Natural killer cell (primary cell): Measurements from ENCODE around the gene KLHL6. TPM values are rescaled to one million over a fixed set of nuclear protein-coding genes. Genes with fewer than 3 reads are reported as not detected.
"Not testable (repeated sequence)": the region's sequence is repeated elsewhere in the genome, so short reads cannot be mapped to it uniquely, and the experiment has no call there.

ENCODE experiments used
- ATAC-seq, 3 donors: fragments of 150-1000 bp in 2 of 3; fragments of 200-7000 bp in 1 of 3; cut with Tn5 transposase; 1 replicate in 1 of 3; 2 replicates in 2 of 3; pipeline ENCODE4 v1.10.0; 2021; ENCODE audit warnings: mild to moderate bottlenecking in 2 of 3, moderate library complexity in 2 of 3
- DNase-seq, 2 donors: peaks; one replicate each; pipeline versions ENCODE4 v3.0.0 to v3.0.0-alpha.2; 2013 to 2021; ENCODE audit warnings: mixed read lengths in 1 of 2
- H3K27ac ChIP-seq: one replicate; pipeline ENCODE4 v1.5.1; 2013; ENCODE audit warnings: mild to moderate bottlenecking, low read length
- H3K27me3 ChIP-seq: one replicate; pipeline ENCODE4 v1.6.1; 2013; ENCODE audit warnings: low read length; ENCODE audit not compliant: control insufficient read depth, insufficient read depth
- H3K36me3 ChIP-seq: one replicate; pipeline ENCODE4 v1.6.1; 2013; ENCODE audit warnings: low read length; ENCODE audit not compliant: control insufficient read depth, insufficient read depth
- H3K4me1 ChIP-seq: one replicate; pipeline ENCODE4 v1.6.1; 2013; ENCODE audit warnings: low read length; ENCODE audit not compliant: control insufficient read depth, insufficient read depth
- H3K4me3 ChIP-seq: one replicate; pipeline ENCODE4 v1.5.1; 2013; ENCODE audit warnings: low read length
- H3K9me3 ChIP-seq: one replicate; pipeline ENCODE4 v1.6.1; 2013; ENCODE audit warnings: low read length; ENCODE audit not compliant: control insufficient read depth, insufficient read depth
- H3K27ac Mint-ChIP-seq, 2 donors: one replicate each; pipeline ENCODE4 v1.8.0; 2022; ENCODE audit warnings: mild to moderate bottlenecking in 2 of 2, mixed read lengths in 2 of 2, moderate library complexity in 1 of 2
- H3K27me3 Mint-ChIP-seq, 2 donors: one replicate each; pipeline ENCODE4 v1.8.0; 2022; ENCODE audit warnings: low read depth in 2 of 2, mixed read lengths in 2 of 2
- H3K36me3 Mint-ChIP-seq: one replicate; pipeline ENCODE4 v1.8.0; 2022; ENCODE audit warnings: mixed read lengths
- H3K4me1 Mint-ChIP-seq, 2 donors: one replicate each; pipeline ENCODE4 v1.8.0; 2022; ENCODE audit warnings: mixed read lengths in 2 of 2
- H3K4me3 Mint-ChIP-seq: one replicate; pipeline ENCODE4 v1.8.0; 2022; ENCODE audit warnings: mild to moderate bottlenecking, moderate library complexity, mixed read lengths
- H3K9me3 Mint-ChIP-seq, 2 donors: one replicate each; pipeline ENCODE4 v1.8.0; 2022; ENCODE audit warnings: mixed read lengths in 2 of 2
- WGBS: methylation state at CpG from one replicate; pipeline ENCODE4 v1.1.7; 2013; ENCODE audit warnings: missing lambda C conversion rate; ENCODE audit not compliant: insufficient coverage; 5-methylcytosine and 5-hydroxymethylcytosine counted together
- intact Hi-C: fragments of 100-400 bp; cut with micrococcal nuclease; formaldehyde crosslinking; loops from one replicate; pipeline ENCODE4 v1.14.2; 2022
- total RNA-seq, 4 donors: library from RNA; stranded (reverse); fragments of 120-200 nt in 1 of 4; gene quantifications; one replicate each; pipeline versions ENCODE4 v1.2.3 to v1.2.4, GENCODE V29; 2013 to 2022
- TF ChIP-seq, protein P1 (sequence below): fragments of 200-600 bp; IDR thresholded peaks from one replicate; pipeline ENCODE4 v1.8.0; 2022; ENCODE audit warnings: antibody characterized with exemption

Gene KLHL6
- total RNA-seq, 3 donors from 2014 or later (not counting 1 experiment from before 2014, with no cell fraction given): 10.9 to 17.3 (median 13.6) TPM

GRCh38 chr3:183529185-183529584, 26.3 kb downstream of the KLHL6 start:
- no peaks in the 10 kb centered on the region for H3K9me3 ChIP-seq
- TF ChIP-seq, protein P1, sequence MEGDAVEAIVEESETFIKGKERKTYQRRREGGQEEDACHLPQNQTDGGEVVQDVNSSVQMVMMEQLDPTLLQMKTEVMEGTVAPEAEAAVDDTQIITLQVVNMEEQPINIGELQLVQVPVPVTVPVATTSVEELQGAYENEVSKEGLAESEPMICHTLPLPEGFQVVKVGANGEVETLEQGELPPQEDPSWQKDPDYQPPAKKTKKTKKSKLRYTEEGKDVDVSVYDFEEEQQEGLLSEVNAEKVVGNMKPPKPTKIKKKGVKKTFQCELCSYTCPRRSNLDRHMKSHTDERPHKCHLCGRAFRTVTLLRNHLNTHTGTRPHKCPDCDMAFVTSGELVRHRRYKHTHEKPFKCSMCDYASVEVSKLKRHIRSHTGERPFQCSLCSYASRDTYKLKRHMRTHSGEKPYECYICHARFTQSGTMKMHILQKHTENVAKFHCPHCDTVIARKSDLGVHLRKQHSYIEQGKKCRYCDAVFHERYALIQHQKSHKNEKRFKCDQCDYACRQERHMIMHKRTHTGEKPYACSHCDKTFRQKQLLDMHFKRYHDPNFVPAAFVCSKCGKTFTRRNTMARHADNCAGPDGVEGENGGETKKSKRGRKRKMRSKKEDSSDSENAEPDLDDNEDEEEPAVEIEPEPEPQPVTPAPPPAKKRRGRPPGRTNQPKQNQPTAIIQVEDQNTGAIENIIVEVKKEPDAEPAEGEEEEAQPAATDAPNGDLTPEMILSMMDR: no peak
- H3K9me3 Mint-ChIP-seq: peaks cover 0 to 2% of the 10 kb centered on the region in 2 donors
- H3K27me3 Mint-ChIP-seq: no peaks in the 10 kb centered on the region
- H3K27ac ChIP-seq: no peak overlapping the region
- no peak overlapping the region for H3K27ac Mint-ChIP-seq
- intact Hi-C loops: no loop called here
- no peak for DNase-seq
- H3K4me3 ChIP-seq: no peak overlapping the region
- peaks cover 36% of the 10 kb centered on the region in 2 donors for H3K4me1 Mint-ChIP-seq
- H3K27me3 ChIP-seq: no peaks in the 10 kb centered on the region
- H3K36me3 ChIP-seq: peaks cover 12% of the 10 kb centered on the region
- 88% methylated on average over 1 of the region's 1 CpG for WGBS
- no peaks in the 10 kb centered on the region for H3K36me3 Mint-ChIP-seq
- ATAC-seq: no peak
- H3K4me3 Mint-ChIP-seq: no peak overlapping the region
- peaks cover 26% of the 10 kb centered on the region for H3K4me1 ChIP-seq

GRCh38 chr3:183528758-183529157, 26.7 kb downstream of the KLHL6 start:
- H3K4me3 ChIP-seq, H3K9me3 Mint-ChIP-seq, H3K4me3 Mint-ChIP-seq, H3K27ac Mint-ChIP-seq, H3K27me3 ChIP-seq, ATAC-seq, H3K27ac ChIP-seq, H3K9me3 ChIP-seq, intact Hi-C loops, DNase-seq, H3K27me3 Mint-ChIP-seq, H3K36me3 Mint-ChIP-seq: not testable (repeated sequence)
- H3K36me3 ChIP-seq: peaks cover 14% of the 10 kb centered on the region
- H3K4me1 ChIP-seq: peaks cover 22% of the 10 kb centered on the region
- 94% methylated on average over 3 of the region's 6 CpGs for WGBS
- peaks cover 31 to 32% of the 10 kb centered on the region in 2 donors for H3K4me1 Mint-ChIP-seq

- Histone ChIP-seq H3K27ac (peak overlapping the region; percentile 16), H3K4me1 (peaks cover 15% of the 10 kb centered on the region), H3K9me3 (no peaks in the 10 kb centered on the region), H3K27me3 (no peaks in the 10 kb centered on the region), H3K4me3 (no peak overlapping the region), H3K36me3 (peaks cover 14% of the 10 kb centered on the region)
- Mint-ChIP-seq H3K27ac (peak overlapping the region; percentile 63 to 81), H3K36me3 (no peaks in the 10 kb centered on the region), H3K27me3 (no peaks in the 10 kb centered on the region), H3K4me3 (no peak overlapping the region), H3K4me1 (peaks cover 25 to 26% of the 10 kb centered on the region in 2 donors), H3K9me3 (peaks cover 0 to 2% of the 10 kb centered on the region in 2 donors)
- ATAC-seq (peak; percentile 53 to 56 (median 55)), DNase-seq (no peak)
- intact Hi-C loops: no loop called here
- TF ChIP-seq, protein P1: no peak
- WGBS: 84% methylated on average over 11 of the region's 12 CpGs
These were observed 27.8 kb downstream of the KLHL6 start for GRCh38 chr3:183527428-183528379.

- no peaks in the 10 kb centered on the region for H3K27me3 ChIP-seq
- ATAC-seq: no peak
- WGBS: 93% methylated on average over 2 of the region's 4 CpGs
- no peak for DNase-seq
- H3K27me3 Mint-ChIP-seq: no peaks in the 10 kb centered on the region
- H3K4me1 ChIP-seq: peaks cover 15% of the 10 kb centered on the region
- H3K36me3 ChIP-seq: peaks cover 18% of the 10 kb centered on the region
- no peak overlapping the region for H3K4me3 ChIP-seq
- H3K27ac ChIP-seq: peak overlapping the region; percentile 16
- TF ChIP-seq, protein P1: no peak
- H3K4me1 Mint-ChIP-seq: peaks cover 20 to 21% of the 10 kb centered on the region in 2 donors
- peaks cover 0 to 2% of the 10 kb centered on the region in 2 donors for H3K9me3 Mint-ChIP-seq
- H3K27ac Mint-ChIP-seq: peak overlapping the region; percentile 63 to 81
- H3K36me3 Mint-ChIP-seq: no peaks in the 10 kb centered on the region
- intact Hi-C loops: no loop called here
- H3K4me3 Mint-ChIP-seq: no peak overlapping the region
- H3K9me3 ChIP-seq: no peaks in the 10 kb centered on the region
These were observed 28.6 kb downstream of the KLHL6 start for GRCh38 chr3:183526838-183527427.
